IMR-90 (cell line): ENCODE measurements around the gene PDCL3.

Experiments used
- CTCF ChIP-seq: conservative IDR thresholded peaks from 2 replicates; pipeline ENCODE4 v1.5.1; 2012; ENCODE audit warnings: mild to moderate bottlenecking, low read depth, low read length, improper control_type of control experiment
- MAFK ChIP-seq: IDR thresholded peaks from 2 replicates; pipeline ENCODE4 v1.6.1; 2012; ENCODE audit warnings: low read depth, low read length, improper control_type of control experiment
- POLR2A ChIP-seq: IDR thresholded peaks from 2 replicates; pipeline ENCODE4 v1.6.1; 2012; ENCODE audit warnings: mild to moderate bottlenecking, low read depth, low read length
- RAD21 ChIP-seq: IDR thresholded peaks from 2 replicates; pipeline ENCODE4 v1.6.1; 2012; ENCODE audit warnings: low read length, improper control_type of control experiment

GRCh38 chr2:100606726-100607343 is 44.0 kb downstream of the PDCL3 start:
- TF ChIP-seq CTCF = peak; percentile 70
- no peak for TF ChIP-seq POLR2A
- no peak for TF ChIP-seq MAFK
- peak; percentile 77 for TF ChIP-seq RAD21
